SK-N-MC (cell line): ENCODE measurements around the gene LIME1.

Experiments used
- EZH2 ChIP-seq: fragments of 200-600 bp; sonication (generic); IDR thresholded peaks from one replicate; pipeline ENCODE4 v1.6.1; 2017; ENCODE audit warnings: antibody characterized with exemption
- POLR2AphosphoS5 ChIP-seq: IDR thresholded peaks from 2 replicates; pipeline ENCODE4 v1.6.1; 2012; ENCODE audit warnings: mild to moderate bottlenecking, low read depth, low read length, borderline replicate concordance

DNA sequence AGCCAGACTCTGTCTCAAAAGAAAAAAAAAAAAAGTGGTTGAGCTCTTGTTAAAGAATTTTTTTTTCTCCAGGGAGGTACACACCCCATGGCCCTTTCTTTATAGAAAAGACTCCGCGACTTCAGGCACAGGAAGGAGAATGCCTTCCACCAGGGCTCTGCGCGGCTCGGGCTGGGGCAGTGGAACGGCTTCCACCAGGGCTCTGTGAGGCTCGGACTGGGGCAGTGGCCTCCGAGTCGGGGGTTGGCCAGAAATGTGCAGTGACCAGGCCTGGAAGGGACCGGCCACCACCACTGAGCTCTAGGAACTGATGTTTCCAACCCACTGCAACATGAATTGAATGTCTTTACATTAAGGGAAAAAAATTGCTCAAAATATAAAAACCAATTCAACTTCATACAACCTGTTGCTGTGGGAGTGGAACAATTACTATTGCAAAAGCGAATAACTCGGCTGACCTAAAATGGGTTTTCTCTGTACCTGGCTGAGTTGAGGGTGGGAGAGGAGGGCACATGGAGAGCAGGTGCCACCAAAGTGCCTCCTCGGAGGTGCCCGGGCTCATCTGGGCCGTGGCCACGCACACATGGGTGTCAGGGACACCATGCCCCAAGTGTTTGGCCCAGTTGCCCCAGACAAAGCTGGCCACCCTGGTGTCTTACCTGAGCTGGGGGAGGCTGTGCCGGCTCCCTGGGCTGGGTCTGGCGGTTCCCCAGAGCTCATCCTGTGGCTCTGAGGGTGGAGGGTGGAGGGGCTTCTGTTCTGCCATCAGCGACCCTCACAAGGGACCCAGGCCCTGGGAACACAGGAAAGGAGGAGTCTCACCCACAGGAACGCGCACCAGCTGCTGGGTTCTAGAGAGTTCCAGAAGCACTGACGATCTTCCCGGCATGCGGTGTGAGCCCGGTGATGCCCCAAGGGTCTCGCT lies 32.4 kb downstream of the LIME1 start:
- TF ChIP-seq EZH2: no peak
- no peak for TF ChIP-seq POLR2AphosphoS5
